Liver (tissue), 9 donors: ENCODE results near the gene TBC1D9B. TPM values are rescaled to one million over a fixed set of nuclear protein-coding genes. Genes with fewer than 3 reads are reported as not detected.

Experiments used
- DNase-seq: peaks from one replicate; pipeline ENCODE4 v3.0.0-alpha.2; 2017; ENCODE audit warnings: low spot score
- H3K27ac ChIP-seq, 2 donors: one replicate each; pipeline ENCODE4 v1.7.0; 2013; ENCODE audit warnings: inconsistent platforms in 2 of 2, low read length in 2 of 2, control low read depth in 1 of 2, low read depth in 1 of 2, mild to moderate bottlenecking in 1 of 2
- H3K27me3 ChIP-seq, 4 donors: one replicate each; pipeline versions ENCODE4 v1.6.1 to v1.7.0; 2013; ENCODE audit warnings: low read length in 3 of 4, inconsistent platforms in 1 of 4, mild to moderate bottlenecking in 1 of 4, moderate library complexity in 1 of 4; ENCODE audit not compliant: control insufficient read depth in 4 of 4, insufficient read depth in 4 of 4
- H3K36me3 ChIP-seq, 4 donors: one replicate each; pipeline versions ENCODE4 v1.6.1 to v1.7.0; 2013; ENCODE audit warnings: low read length in 3 of 4, mild to moderate bottlenecking in 3 of 4, low read depth in 1 of 4, moderate library complexity in 1 of 4; ENCODE audit not compliant: control insufficient read depth in 4 of 4, insufficient read depth in 3 of 4
- H3K4me1 ChIP-seq, 4 donors: one replicate each; pipeline versions ENCODE4 v1.6.1 to v1.7.0; 2013; ENCODE audit warnings: low read length in 3 of 4, mild to moderate bottlenecking in 3 of 4, moderate library complexity in 1 of 4; ENCODE audit not compliant: control insufficient read depth in 4 of 4, insufficient read depth in 4 of 4
- H3K4me3 ChIP-seq, 3 donors: one replicate each; pipeline versions ENCODE4 v1.6.1 to v1.7.0; 2013; ENCODE audit warnings: low read length in 3 of 3, control low read depth in 1 of 3, low read depth in 1 of 3, mild to moderate bottlenecking in 1 of 3
- H3K9ac ChIP-seq, 2 donors: one replicate each; pipeline ENCODE4 v1.7.0; 2013; ENCODE audit warnings: low read length in 2 of 2, mild to moderate bottlenecking in 2 of 2, moderate library complexity in 2 of 2, control low read depth in 1 of 2, low read depth in 1 of 2
- H3K9me3 ChIP-seq, 4 donors: one replicate each; pipeline versions ENCODE4 v1.6.1 to v1.7.0; 2013; ENCODE audit warnings: low read length in 3 of 4; ENCODE audit not compliant: control insufficient read depth in 4 of 4
- ATF3 ChIP-seq: IDR thresholded peaks from 2 replicates; pipeline ENCODE4 v1.6.1; 2016; ENCODE audit warnings: antibody characterized with exemption
- CTCF ChIP-seq: fragments of 150-350 bp; IDR thresholded peaks from 2 replicates; pipeline ENCODE4 v1.5.1; 2017; ENCODE audit warnings: improper control_type of control experiment, low read depth, low read length; ENCODE audit not compliant: missing input control
- EGR1 ChIP-seq, 2 donors: IDR thresholded peaks; 2 replicates each; pipeline ENCODE4 v1.6.1; 2016 to 2018; ENCODE audit warnings: antibody characterized with exemption in 2 of 2, low read depth in 2 of 2
- FOXA1 ChIP-seq: IDR thresholded peaks from 2 replicates; pipeline ENCODE4 v1.6.1; 2016; ENCODE audit warnings: antibody characterized with exemption
- FOXA2 ChIP-seq: IDR thresholded peaks from 2 replicates; pipeline ENCODE4 v1.6.1; 2016; ENCODE audit warnings: antibody characterized with exemption
- GABPA ChIP-seq, 2 donors: IDR thresholded peaks in 1 of 2; conservative IDR thresholded peaks in 1 of 2; 2 replicates each; pipeline ENCODE4 v1.6.1; 2016; ENCODE audit warnings: antibody characterized with exemption in 2 of 2, mild to moderate bottlenecking in 1 of 2, moderate library complexity in 1 of 2
- HNF4A ChIP-seq, 2 donors: conservative IDR thresholded peaks; 2 replicates each; pipeline ENCODE4 v1.6.1; 2016; ENCODE audit warnings: antibody characterized with exemption in 2 of 2, mild to moderate bottlenecking in 2 of 2
- HNF4G ChIP-seq: IDR thresholded peaks from 2 replicates; pipeline ENCODE4 v1.6.1; 2016; ENCODE audit warnings: antibody characterized with exemption
- JUND ChIP-seq, 2 donors: IDR thresholded peaks; 2 replicates each; pipeline ENCODE4 v1.6.1; 2016; ENCODE audit warnings: antibody characterized with exemption in 2 of 2
- MAX ChIP-seq: IDR thresholded peaks from 2 replicates; pipeline ENCODE4 v1.6.1; 2016; ENCODE audit warnings: antibody characterized with exemption
- NR2F2 ChIP-seq: IDR thresholded peaks from 2 replicates; pipeline ENCODE4 v1.6.1; 2016; ENCODE audit warnings: antibody characterized with exemption
- RAD21 ChIP-seq, 2 donors: IDR thresholded peaks; 2 replicates each; pipeline ENCODE4 v1.6.1; 2016; ENCODE audit warnings: antibody characterized with exemption in 2 of 2, mild to moderate bottlenecking in 2 of 2
- REST ChIP-seq: IDR thresholded peaks from 2 replicates; pipeline ENCODE4 v1.6.1; 2016; ENCODE audit warnings: antibody characterized with exemption, mild to moderate bottlenecking
- RXRA ChIP-seq, 2 donors: IDR thresholded peaks; 2 replicates each; pipeline ENCODE4 v1.6.1; 2017 to 2018; ENCODE audit warnings: antibody characterized with exemption in 2 of 2, mild to moderate bottlenecking in 1 of 2
- SP1 ChIP-seq: IDR thresholded peaks from 2 replicates; pipeline ENCODE4 v1.6.1; 2018; ENCODE audit warnings: antibody characterized with exemption, mild to moderate bottlenecking
- TAF1 ChIP-seq: conservative IDR thresholded peaks from 2 replicates; pipeline ENCODE4 v1.6.1; 2016; ENCODE audit warnings: antibody characterized with exemption, mild to moderate bottlenecking
- YY1 ChIP-seq: IDR thresholded peaks from 2 replicates; pipeline ENCODE4 v1.6.1; 2016; ENCODE audit warnings: antibody characterized with exemption, mild to moderate bottlenecking
- ZBTB33 ChIP-seq: IDR thresholded peaks from 2 replicates; pipeline ENCODE4 v1.6.1; 2016; ENCODE audit warnings: antibody characterized with exemption
- WGBS: extraction: QIAGEN DNeasy Blood & Tissue Kit; methylation state at CpG from one replicate; pipeline ENCODE4 v1.1.7; 2013; 5-methylcytosine and 5-hydroxymethylcytosine counted together
- polyA plus RNA-seq, 2 donors: library from polyadenylated mRNA; stranded (reverse) in 1 of 2; unstranded in 1 of 2; fragments of 200-250 nt in 1 of 2; fragments of >200 nt in 1 of 2; fragmentation: Nextera tagmentation in 1 of 2; extraction: Ambion mirVana in 1 of 2; gene quantifications; one replicate each; pipeline versions ENCODE4 v1.2.1 to v1.2.3, GENCODE V29; 2013 to 2015
- total RNA-seq, 2 donors: library from RNA; depleted of rRNA; stranded (reverse); fragments of >200 nt; gene quantifications; one replicate each; pipeline ENCODE4 v1.2.3, GENCODE V29; 2014
- donor health status: healthy.
- donor health status: healthy.
- donor health status: healthy.
- donor health status: healthy.
- donor health status: healthy.

TBC1D9B gene
- total and polyA plus RNA-seq, 4 donors: 23.1 to 55.4 (median 38.7) TPM

- Histone ChIP-seq H3K9me3 (no peaks in the 10 kb centered on the region), H3K4me1 (peaks cover 5 to 25% (median 16%) of the 10 kb centered on the region in 4 donors), H3K27ac (no peak overlapping the region), H3K27me3 (no peaks in the 10 kb centered on the region), H3K9ac (no peak overlapping the region), H3K4me3 (no peak overlapping the region), H3K36me3 (peaks cover 13 to 26% (median 19%) of the 10 kb centered on the region in 4 donors)
- no peak for TF ChIP-seq ZBTB33
- TF ChIP-seq MAX: no peak
- no peak for TF ChIP-seq RXRA (IDR thresholded peaks at IDR 0.05)
- TF ChIP-seq NR2F2: no peak
- TF ChIP-seq JUND (IDR thresholded peaks at IDR 0.05): no peak
- no peak for TF ChIP-seq HNF4A (conservative IDR thresholded peaks at IDR 0.05)
- TF ChIP-seq SP1: no peak
- no peak for TF ChIP-seq HNF4G
- TF ChIP-seq FOXA2: no peak
- TF ChIP-seq TAF1: no peak
- TF ChIP-seq GABPA (IDR thresholded peaks at IDR 0.05 in 1 of 2, conservative IDR thresholded peaks at IDR 0.05 in 1 of 2): no peak
- no peak for DNase-seq
- WGBS: 97% methylated on average over 9 of the region's 9 CpGs
Observed at GRCh38 chr5:179841621-179842020, 66.1 kb downstream of the TBC1D9B start.

GRCh38 chr5:179840766-179841165, 66.9 kb downstream of the TBC1D9B start:
- Histone ChIP-seq H3K36me3 (peaks cover 8 to 32% (median 26%) of the 10 kb centered on the region in 4 donors), H3K27me3 (no peaks in the 10 kb centered on the region), H3K9ac (no peak overlapping the region), H3K27ac (no peak overlapping the region), H3K4me3 (no peak overlapping the region), H3K9me3 (no peaks in the 10 kb centered on the region), H3K4me1 (peaks cover 5 to 32% (median 23%) of the 10 kb centered on the region in 4 donors)
- no peak for DNase-seq
- TF ChIP-seq TAF1 (no peak), SP1 (no peak), YY1 (no peak), ATF3 (no peak), CTCF (no peak), MAX (no peak), JUND (IDR thresholded peaks at IDR 0.05) (no peak), REST (no peak), HNF4G (no peak), FOXA2 (no peak), RXRA (IDR thresholded peaks at IDR 0.05) (no peak), GABPA (IDR thresholded peaks at IDR 0.05 in 1 of 2, conservative IDR thresholded peaks at IDR 0.05 in 1 of 2) (no peak), NR2F2 (no peak), FOXA1 (no peak), HNF4A (conservative IDR thresholded peaks at IDR 0.05) (no peak), EGR1 (IDR thresholded peaks at IDR 0.05; ENCODE audit: low read depth in 2 of 2) (no peak), ZBTB33 (no peak), RAD21 (IDR thresholded peaks at IDR 0.05) (no peak)
- 90% methylated on average over 17 of the region's 17 CpGs for WGBS
